HG03139 (cell line): ENCODE results near the gene MRPS16.

Source experiments
- ATAC-seq: cut with Tn5 transposase; IDR thresholded peaks from one replicate; pipeline ENCODE4 v1.9.1; 2021; ENCODE audit not compliant: unreplicated experiment

The MRPS16 gene

GRCh38 chr10:73244866-73245477, 7.5 kb downstream of the MRPS16 start:
- no peak for ATAC-seq

- ATAC-seq: no peak
These were observed 12.5 kb downstream of the MRPS16 start for GRCh38 chr10:73239908-73240307.

- no peak for ATAC-seq
These were observed 13.4 kb downstream of the MRPS16 start for GRCh38 chr10:73238990-73239566.

DNA sequence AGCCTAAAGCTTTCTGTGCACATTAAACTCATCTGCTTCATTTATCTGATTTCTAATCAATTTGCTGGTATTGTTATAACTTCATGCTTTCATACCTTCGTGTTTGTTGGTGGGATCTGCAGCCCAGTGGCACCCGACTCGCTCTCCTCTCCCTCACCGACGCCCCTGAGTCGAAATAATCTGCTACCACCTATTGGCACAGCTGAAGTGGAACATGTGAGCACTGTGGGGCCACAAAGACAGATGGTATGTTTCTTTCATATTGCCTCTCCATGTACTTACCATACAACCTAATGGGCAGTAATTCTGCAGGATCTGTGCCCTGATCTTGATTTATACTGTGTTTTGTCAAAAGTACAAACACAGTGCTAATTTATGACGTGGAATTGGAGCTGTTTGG, 17.7 kb downstream of the MRPS16 start:
- ATAC-seq: no peak

- ATAC-seq: no peak
These were observed 18.6 kb downstream of the MRPS16 start for GRCh38 chr10:73233883-73234282.

- ATAC-seq: no peak
These were observed 19.6 kb downstream of the MRPS16 start for GRCh38 chr10:73232887-73233286.

GRCh38 chr10:73229567-73229966, 22.9 kb downstream of the MRPS16 start:
- no peak for ATAC-seq

DNA sequence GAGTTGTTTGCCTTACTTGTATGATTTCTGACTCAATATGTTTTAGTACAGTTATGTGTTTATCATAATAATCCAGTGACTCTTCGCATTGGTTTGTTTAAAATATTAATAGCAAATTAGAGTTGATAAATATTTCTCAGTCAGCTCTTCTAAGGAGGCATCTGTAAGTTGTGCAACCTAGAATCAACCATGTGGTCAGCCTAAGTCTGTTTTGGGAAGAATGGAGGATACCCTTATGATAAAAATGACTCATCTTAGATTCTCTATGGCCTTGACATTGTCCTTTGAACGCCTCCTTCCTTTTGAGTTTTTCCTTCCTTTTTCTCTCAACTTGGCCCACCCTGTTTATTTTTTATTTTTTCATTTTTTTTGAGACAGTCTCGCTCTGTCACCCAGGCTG, 24.2 kb downstream of the MRPS16 start:
- ATAC-seq: no peak

DNA sequence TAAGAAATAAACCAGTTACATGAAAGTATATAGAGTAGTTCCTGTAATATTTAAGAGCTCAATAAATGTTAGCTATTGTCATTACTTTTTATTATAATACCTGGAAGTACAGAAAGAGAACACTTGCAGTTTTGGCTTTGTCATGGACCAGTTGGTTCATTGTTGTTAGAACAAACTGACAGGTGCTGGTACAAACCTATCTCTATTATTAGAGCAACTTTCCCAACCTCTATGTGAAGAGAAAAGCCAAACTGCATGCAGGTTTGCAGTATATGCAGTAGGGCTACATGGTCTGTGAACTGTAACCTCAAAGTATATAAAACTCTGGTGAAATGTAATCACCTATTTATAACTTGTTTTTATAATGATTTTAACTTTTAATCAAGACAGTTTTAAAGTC, 25.8 kb downstream of the MRPS16 start:
- ATAC-seq: no peak

GRCh38 chr10:73225518-73225917, 26.9 kb downstream of the MRPS16 start:
- no peak for ATAC-seq

DNA sequence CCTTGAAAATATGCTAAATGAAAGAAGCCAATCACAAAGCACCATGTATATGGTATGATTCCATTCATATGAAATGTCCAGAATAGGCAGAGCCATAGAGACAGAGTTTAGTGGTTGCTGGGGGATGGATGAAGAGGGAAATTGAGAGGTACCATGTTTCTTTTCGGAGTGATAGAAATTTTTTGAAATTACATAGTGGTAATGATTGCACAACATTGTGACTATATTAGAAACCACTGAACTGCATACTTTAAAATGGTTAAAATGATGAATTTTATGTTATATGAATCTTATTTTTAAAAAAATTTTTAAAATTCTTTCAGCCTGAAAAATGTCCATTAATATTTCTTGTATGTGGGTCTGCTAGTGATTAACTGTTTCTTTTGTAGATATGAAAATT, 31.5 kb downstream of the MRPS16 start:
- no peak for ATAC-seq

GRCh38 chr10:73219384-73219783, 33.1 kb downstream of the MRPS16 start:
- ATAC-seq: no peak

DNA sequence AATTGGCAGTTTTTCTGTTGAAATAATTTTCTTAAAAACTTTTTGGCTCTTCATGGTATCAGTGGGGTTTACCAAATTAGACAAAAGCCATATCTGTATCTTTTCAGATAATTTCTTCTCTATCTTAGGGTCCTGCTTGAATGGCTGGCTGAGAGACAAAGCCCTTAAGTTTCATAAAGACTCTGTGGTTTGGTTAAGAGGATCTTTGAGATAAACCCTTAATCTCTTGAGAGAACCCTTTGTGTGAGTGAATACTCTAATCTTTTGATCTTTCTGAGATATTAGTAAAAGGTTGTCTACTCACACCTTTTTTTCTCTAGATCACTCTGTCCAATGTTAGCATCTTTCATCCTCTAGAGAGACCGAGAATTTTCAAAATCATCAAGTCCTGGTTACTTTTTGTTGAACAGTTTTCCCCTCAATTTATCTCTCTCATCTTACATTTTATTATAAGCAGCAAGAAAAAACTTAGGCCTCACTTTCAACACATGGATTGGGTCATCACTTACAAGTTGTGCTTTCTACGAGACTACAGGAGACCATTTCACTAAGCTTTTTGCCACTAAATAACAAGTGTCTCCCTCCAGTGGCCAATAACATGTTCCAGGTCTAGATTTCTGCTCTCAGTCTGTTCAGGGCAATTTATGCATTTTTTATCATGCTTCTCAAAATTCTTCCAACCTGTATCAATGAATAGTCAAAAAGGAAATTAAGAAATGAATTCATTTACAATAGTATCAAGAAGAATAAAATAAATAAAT, 33.8 kb downstream of the MRPS16 start:
- ATAC-seq: no peak

DNA sequence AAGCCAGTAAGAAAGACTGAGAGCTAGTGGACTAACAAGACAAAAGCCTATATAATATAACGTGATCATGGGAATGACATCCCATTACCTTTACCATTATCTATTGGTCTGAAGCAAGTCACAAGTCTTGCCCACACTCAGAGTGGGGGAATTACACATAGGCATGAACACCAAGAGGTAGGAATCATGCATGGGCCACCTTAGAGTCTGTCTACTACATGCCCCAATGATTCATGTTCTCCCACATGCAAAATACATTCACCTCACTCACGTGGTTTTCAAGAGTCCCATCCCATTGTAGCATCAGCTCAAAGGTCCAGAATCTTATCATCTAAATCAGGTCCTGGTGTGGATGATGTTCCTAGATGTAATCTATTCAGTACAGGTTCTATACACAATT, 34.8 kb downstream of the MRPS16 start:
- ATAC-seq: no peak

DNA sequence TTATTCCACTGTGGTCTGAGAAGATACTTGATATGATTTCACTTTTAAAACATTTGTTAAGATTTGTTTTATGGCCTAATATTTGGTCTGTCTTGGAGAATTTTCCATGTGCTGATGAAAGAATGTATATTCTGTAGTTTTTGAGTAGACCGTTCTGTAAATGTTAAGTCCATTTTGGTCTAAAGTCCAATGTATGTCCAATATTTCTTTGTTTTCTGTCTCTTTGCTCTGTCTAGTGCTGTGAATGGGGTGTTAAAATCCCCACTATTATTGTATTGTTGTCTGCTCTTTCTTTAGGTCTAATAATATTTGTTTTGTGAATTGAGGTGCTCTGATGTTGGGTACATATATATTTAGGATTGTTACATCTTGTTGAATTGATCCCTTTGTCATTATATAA, 36.7 kb downstream of the MRPS16 start:
- no peak for ATAC-seq

GRCh38 chr10:73211106-73211811, 41.2 kb downstream of the MRPS16 start:
- no peak for ATAC-seq

DNA sequence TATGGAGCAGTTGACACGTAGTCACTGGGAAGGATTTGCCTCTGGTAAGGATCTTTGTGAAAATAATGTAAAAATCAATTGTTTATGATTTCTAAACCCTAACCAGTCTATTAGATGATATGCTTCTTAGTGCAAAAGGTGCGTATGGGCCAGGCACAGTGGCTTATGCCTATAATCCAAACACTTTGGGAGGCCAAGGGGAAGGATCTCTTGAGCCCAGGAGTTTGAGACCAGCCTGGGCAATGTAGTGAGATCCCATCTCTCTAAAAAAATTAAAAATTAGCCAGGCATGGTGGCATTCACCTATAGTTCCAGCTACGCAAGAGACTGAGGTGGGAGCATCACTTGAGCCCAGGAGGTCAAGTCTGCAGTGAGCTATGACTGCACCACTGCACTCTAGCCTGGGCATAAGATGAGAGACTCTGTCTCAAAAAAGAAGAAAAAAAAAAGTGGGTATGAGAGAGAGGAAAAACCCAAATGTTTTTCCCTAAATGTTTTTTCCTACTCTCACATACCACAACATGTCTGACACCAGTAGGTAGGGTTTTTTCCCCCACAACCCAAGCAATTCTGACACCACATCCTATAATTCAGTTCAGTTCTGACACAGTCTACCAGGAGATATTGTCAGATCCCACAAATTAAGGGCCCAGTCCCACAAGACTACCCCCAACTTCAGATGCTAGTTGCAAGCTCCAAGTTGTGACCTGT, 41.9 kb downstream of the MRPS16 start:
- ATAC-seq: no peak

DNA sequence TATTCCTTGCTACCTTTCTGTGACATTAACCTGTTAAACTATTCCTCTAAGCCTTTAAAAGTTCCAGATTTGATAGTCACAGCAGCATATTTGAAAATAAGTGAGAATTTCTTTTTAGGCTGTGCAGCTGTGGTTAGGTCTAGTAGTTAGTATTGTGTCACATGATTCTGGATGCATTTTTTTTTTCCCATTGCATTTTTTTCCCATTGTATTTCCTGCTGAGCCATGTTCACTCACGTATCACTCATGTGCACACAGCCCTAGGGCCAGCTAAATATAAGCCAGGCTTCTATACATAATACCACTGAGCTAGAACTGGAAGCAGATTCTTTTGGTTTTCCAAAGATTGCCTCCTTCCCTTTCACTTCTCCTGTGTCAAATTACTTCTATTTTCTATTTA, 42.7 kb downstream of the MRPS16 start:
- ATAC-seq: no peak

GRCh38 chr10:73207883-73208282, 44.6 kb downstream of the MRPS16 start:
- ATAC-seq: no peak

GRCh38 chr10:73206385-73206784, 46.1 kb downstream of the MRPS16 start:
- no peak for ATAC-seq

DNA sequence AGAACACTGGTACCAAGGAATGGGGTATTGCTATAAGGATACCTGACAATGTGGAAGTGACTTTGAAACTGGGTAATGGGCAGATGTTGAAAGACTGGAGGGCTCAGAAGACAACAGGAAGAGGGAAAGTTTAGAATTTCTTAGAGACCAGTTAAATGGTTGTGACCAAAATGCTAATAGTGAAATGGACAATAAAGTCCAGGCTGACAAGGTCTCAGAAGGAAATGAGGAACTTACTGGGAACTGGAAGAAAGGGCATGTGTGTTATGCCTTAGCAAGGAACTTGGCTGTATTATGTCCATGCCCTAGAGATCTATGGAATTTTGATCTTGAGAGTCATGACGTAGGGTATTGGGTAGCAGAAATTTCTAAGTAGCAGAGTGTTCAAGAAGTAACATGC, 46.6 kb downstream of the MRPS16 start:
- no peak for ATAC-seq
